ENCODE data around the gene CTIF. TPM values are rescaled to one million over a fixed set of nuclear protein-coding genes. Genes with fewer than 3 reads are reported as not detected.

Gene CTIF
- polyA plus RNA-seq, 1 donor from 2014 or later, result 50.2 TPM

DNA sequence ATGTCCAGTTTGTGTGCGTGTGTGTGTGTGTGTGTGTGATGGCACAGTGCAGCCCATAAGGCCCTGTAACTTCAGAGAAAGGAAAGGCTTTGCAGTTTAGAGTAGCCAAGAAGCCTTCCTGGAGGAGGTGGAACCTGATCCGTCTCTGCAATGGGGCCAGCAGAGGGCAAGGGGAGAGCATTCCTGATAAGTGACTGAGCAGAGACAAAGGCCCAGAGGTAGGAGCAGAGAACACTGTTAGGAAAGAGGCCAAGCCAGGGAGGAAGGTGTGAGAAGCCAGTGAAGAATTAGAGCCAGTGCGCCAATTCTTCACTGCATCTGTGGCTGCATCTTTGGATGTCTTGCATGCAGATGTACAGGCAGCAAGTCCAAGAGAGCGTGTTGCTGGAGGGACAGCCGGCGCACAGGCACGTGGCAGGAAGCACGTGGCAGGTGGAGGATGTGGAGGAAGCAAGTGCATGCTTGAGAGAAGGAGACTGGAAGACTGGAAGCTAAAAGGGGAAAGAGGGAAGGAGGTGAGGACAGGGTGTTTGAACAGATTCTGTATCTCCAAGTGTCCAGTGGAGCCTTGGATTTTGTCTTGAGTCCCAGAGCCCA, 196.3 kb downstream of the CTIF start:
- Histone ChIP-seq H3K4me2 (ENCODE audit: low read length) (no peak overlapping the region), H3K9me3 (ENCODE audit: low read length) (no peaks in the 10 kb centered on the region), H3K27ac (ENCODE audit: low read length) (no peak overlapping the region)

GRCh38 chr18:48735681-48736255, 196.9 kb downstream of the CTIF start:
- no peak overlapping the region for H3K9ac ChIP-seq (ENCODE audit: low read length)
- no peak overlapping the region for H3K4me3 ChIP-seq (ENCODE audit: low read length)
- H3K9me2 ChIP-seq (ENCODE audit: insufficient read depth, low read length), result no peaks in the 10 kb centered on the region
- no peaks in the 10 kb centered on the region for H3K79me2 ChIP-seq (replicated peaks; ENCODE audit: insufficient read depth, low read length)
- H3F3A ChIP-seq (ENCODE audit: insufficient read depth, low read length, poor library complexity, severe bottlenecking), result no peaks in the 10 kb centered on the region
- H4K20me1 ChIP-seq (ENCODE audit: insufficient read depth), result no peaks in the 10 kb centered on the region
- no peak overlapping the region for H3K27ac ChIP-seq (ENCODE audit: low read length)
- H3K27me3 ChIP-seq (ENCODE audit: insufficient read depth, low read depth, low read length), result no peaks in the 10 kb centered on the region
- H3K9me3 ChIP-seq (ENCODE audit: low read length), result no peaks in the 10 kb centered on the region
- H3K36me3 ChIP-seq (ENCODE audit: insufficient read depth, low read length), result no peaks in the 10 kb centered on the region
- no peak overlapping the region for H2AFZ ChIP-seq (ENCODE audit: low read depth, low read length)
- H3K4me2 ChIP-seq (ENCODE audit: low read length), result no peak overlapping the region
- TF ChIP-seq MXI1 (conservative IDR thresholded peaks at IDR 0.05; ENCODE audit: poor library complexity, severe bottlenecking) (no peak), EP300 (conservative IDR thresholded peaks at IDR 0.05; ENCODE audit: poor library complexity, severe bottlenecking) (no peak), RAD21 (conservative IDR thresholded peaks at IDR 0.05) (no peak), REST (IDR thresholded peaks at IDR 0.05; ENCODE audit: borderline replicate concordance) (no peak), POLR2AphosphoS5 (IDR thresholded peaks at IDR 0.05) (no peak)

More for the DNA sequence above, 196.3 kb downstream of the CTIF start:
- Histone ChIP-seq H3K4me3 (ENCODE audit: low read length) (no peak overlapping the region), H3F3A (ENCODE audit: insufficient read depth, low read length, poor library complexity, severe bottlenecking) (no peaks in the 10 kb centered on the region), H4K20me1 (ENCODE audit: insufficient read depth) (no peaks in the 10 kb centered on the region), H3K9ac (ENCODE audit: low read length) (no peak overlapping the region), H3K36me3 (ENCODE audit: insufficient read depth, low read length) (no peaks in the 10 kb centered on the region), H3K9me2 (ENCODE audit: insufficient read depth, low read length) (no peaks in the 10 kb centered on the region), H3K27me3 (ENCODE audit: insufficient read depth, low read depth, low read length) (no peaks in the 10 kb centered on the region), H3K79me2 (replicated peaks; ENCODE audit: insufficient read depth, low read length) (no peaks in the 10 kb centered on the region), H2AFZ (ENCODE audit: low read depth, low read length) (no peak overlapping the region)
- TF ChIP-seq EP300 (conservative IDR thresholded peaks at IDR 0.05; ENCODE audit: poor library complexity, severe bottlenecking) (no peak), RAD21 (conservative IDR thresholded peaks at IDR 0.05) (no peak), REST (IDR thresholded peaks at IDR 0.05; ENCODE audit: borderline replicate concordance) (no peak), CTCF (IDR thresholded peaks at IDR 0.05; ENCODE audit: poor library complexity, severe bottlenecking) (no peak), TAF1 (IDR thresholded peaks at IDR 0.05; ENCODE audit: low read depth) (no peak), EZH2 (IDR thresholded peaks at IDR 0.05; ENCODE audit: borderline replicate concordance, insufficient read depth, low read length, poor library complexity, severe bottlenecking) (no peak), POLR2AphosphoS5 (IDR thresholded peaks at IDR 0.05) (no peak), SMC3 (conservative IDR thresholded peaks at IDR 0.05; ENCODE audit: poor library complexity) (no peak), MXI1 (conservative IDR thresholded peaks at IDR 0.05; ENCODE audit: poor library complexity, severe bottlenecking) (no peak)

Data from neural cell (in vitro differentiated cells).